HG03066 (cell line): ENCODE results near the gene TRIM62.

Experiments used
- ATAC-seq: cut with Tn5 transposase; IDR thresholded peaks from one replicate; pipeline ENCODE4 v1.9.1; 2021; ENCODE audit warnings: low read depth; ENCODE audit not compliant: unreplicated experiment

The TRIM62 gene

GRCh38 chr1:33181921-33182341 lies at the start of gene TRIM62:
TSS of gene TRIM62 (minus strand) at chr1:33182043. CDS start at chr1:33181432, 611 bp downstream.
- peak; percentile 49 for ATAC-seq

GRCh38 chr1:33231166-33231565 lies 49.3 kb upstream of the TRIM62 start:
- ATAC-seq = no peak

- ATAC-seq = no peak
Observed at GRCh38 chr1:33228935-33229487, 47.2 kb upstream of the TRIM62 start.

- no peak for ATAC-seq
Observed at GRCh38 chr1:33225586-33225985, 43.7 kb upstream of the TRIM62 start.

- ATAC-seq = no peak
Observed at GRCh38 chr1:33224166-33224707, 42.4 kb upstream of the TRIM62 start.

GRCh38 chr1:33222381-33222780 lies 40.5 kb upstream of the TRIM62 start:
- no peak for ATAC-seq

- no peak for ATAC-seq
Observed at GRCh38 chr1:33221385-33221758, 39.5 kb upstream of the TRIM62 start.

GRCh38 chr1:33220676-33221384 lies 39.0 kb upstream of the TRIM62 start:
- ATAC-seq = no peak

GRCh38 chr1:33219886-33220661 lies 38.2 kb upstream of the TRIM62 start:
- ATAC-seq = no peak

GRCh38 chr1:33211972-33212371 lies 30.1 kb upstream of the TRIM62 start:
- ATAC-seq = no peak

GRCh38 chr1:33206340-33206739 lies 24.5 kb upstream of the TRIM62 start:
- ATAC-seq = no peak

GRCh38 chr1:33195556-33195955 lies 13.7 kb upstream of the TRIM62 start:
- no peak for ATAC-seq

- no peak for ATAC-seq
Observed at GRCh38 chr1:33191731-33192275, 10.0 kb upstream of the TRIM62 start.

GRCh38 chr1:33190701-33191100 lies 8.9 kb upstream of the TRIM62 start:
- no peak for ATAC-seq

GRCh38 chr1:33188572-33189275 lies 6.9 kb upstream of the TRIM62 start:
- ATAC-seq = no peak

GRCh38 chr1:33186936-33187335 lies 5.1 kb upstream of the TRIM62 start:
- ATAC-seq = no peak

- ATAC-seq = no peak
Observed at GRCh38 chr1:33185541-33185940, 3.7 kb upstream of the TRIM62 start.

GRCh38 chr1:33183306-33183705 lies 1.5 kb upstream of the TRIM62 start:
- no peak for ATAC-seq

- ATAC-seq = no peak
Observed at GRCh38 chr1:33182896-33183295, 1.1 kb upstream of the TRIM62 start.

- ATAC-seq = no peak
Observed at GRCh38 chr1:33182401-33182841, 578 bp upstream of the TRIM62 start.
